ENCODE measurements around the gene PAFAH1B1.

The PAFAH1B1 gene

GRCh38 chr17:2713881-2714280, 120.4 kb downstream of the PAFAH1B1 start:
- no peak for DNase-seq (ENCODE audit: low read depth)
- no peak for TF ChIP-seq CTCF (conservative IDR thresholded peaks at IDR 0.05; ENCODE audit: low read length)
- no peak overlapping the region for H3K4me3 ChIP-seq (ENCODE audit: low read length)

GRCh38 chr17:2716649-2717048, 123.2 kb downstream of the PAFAH1B1 start:
- TF ChIP-seq CTCF (conservative IDR thresholded peaks at IDR 0.05; ENCODE audit: low read length) = no peak
- no peak for DNase-seq (ENCODE audit: low read depth)
- H3K4me3 ChIP-seq (ENCODE audit: low read length) = no peak overlapping the region

- no peak for DNase-seq (ENCODE audit: low read depth)
- H3K4me3 ChIP-seq (ENCODE audit: low read length) = no peak overlapping the region
- no peak for TF ChIP-seq CTCF (conservative IDR thresholded peaks at IDR 0.05; ENCODE audit: low read length)
Measured at GRCh38 chr17:2718150-2718938, 124.9 kb downstream of the PAFAH1B1 start.

- DNase-seq (ENCODE audit: low read depth) = no peak
- no peak overlapping the region for H3K4me3 ChIP-seq (ENCODE audit: low read length)
- no peak for TF ChIP-seq CTCF (conservative IDR thresholded peaks at IDR 0.05; ENCODE audit: low read length)
Measured at GRCh38 chr17:2719861-2720260, 126.4 kb downstream of the PAFAH1B1 start.

- DNase-seq (ENCODE audit: low read depth) = no peak
- no peak for TF ChIP-seq CTCF (conservative IDR thresholded peaks at IDR 0.05; ENCODE audit: low read length)
- H3K4me3 ChIP-seq (ENCODE audit: low read length) = no peak overlapping the region
Measured at GRCh38 chr17:2721603-2722002, 128.1 kb downstream of the PAFAH1B1 start.

- no peak for DNase-seq (ENCODE audit: low read depth)
- H3K4me3 ChIP-seq (ENCODE audit: low read length) = no peak overlapping the region
- TF ChIP-seq CTCF (conservative IDR thresholded peaks at IDR 0.05; ENCODE audit: low read length) = no peak
Measured at GRCh38 chr17:2722611-2723010, 129.2 kb downstream of the PAFAH1B1 start.

GRCh38 chr17:2723505-2723996, 130.1 kb downstream of the PAFAH1B1 start:
- TF ChIP-seq CTCF (conservative IDR thresholded peaks at IDR 0.05; ENCODE audit: low read length) = no peak
- DNase-seq (ENCODE audit: low read depth) = no peak
- no peak overlapping the region for H3K4me3 ChIP-seq (ENCODE audit: low read length)

Measured in AG10803 (cell line).